Measurements from ENCODE around the gene KMT2A. TPM values are rescaled to one million over a fixed set of nuclear protein-coding genes. Genes with fewer than 3 reads are reported as not detected.

The KMT2A gene
- total and polyA plus RNA-seq, 10 of the 15 experiments (the other 5 are each of a cell fraction or from before 2014, with no cell fraction given), result 6.1 to 56.9 (median 25.4) TPM

GRCh38 chr11:118572061-118572980 lies 136.0 kb downstream of the KMT2A start, which contains the start of gene ARCN1 (continued):
- TF ChIP-seq, protein P1, sequence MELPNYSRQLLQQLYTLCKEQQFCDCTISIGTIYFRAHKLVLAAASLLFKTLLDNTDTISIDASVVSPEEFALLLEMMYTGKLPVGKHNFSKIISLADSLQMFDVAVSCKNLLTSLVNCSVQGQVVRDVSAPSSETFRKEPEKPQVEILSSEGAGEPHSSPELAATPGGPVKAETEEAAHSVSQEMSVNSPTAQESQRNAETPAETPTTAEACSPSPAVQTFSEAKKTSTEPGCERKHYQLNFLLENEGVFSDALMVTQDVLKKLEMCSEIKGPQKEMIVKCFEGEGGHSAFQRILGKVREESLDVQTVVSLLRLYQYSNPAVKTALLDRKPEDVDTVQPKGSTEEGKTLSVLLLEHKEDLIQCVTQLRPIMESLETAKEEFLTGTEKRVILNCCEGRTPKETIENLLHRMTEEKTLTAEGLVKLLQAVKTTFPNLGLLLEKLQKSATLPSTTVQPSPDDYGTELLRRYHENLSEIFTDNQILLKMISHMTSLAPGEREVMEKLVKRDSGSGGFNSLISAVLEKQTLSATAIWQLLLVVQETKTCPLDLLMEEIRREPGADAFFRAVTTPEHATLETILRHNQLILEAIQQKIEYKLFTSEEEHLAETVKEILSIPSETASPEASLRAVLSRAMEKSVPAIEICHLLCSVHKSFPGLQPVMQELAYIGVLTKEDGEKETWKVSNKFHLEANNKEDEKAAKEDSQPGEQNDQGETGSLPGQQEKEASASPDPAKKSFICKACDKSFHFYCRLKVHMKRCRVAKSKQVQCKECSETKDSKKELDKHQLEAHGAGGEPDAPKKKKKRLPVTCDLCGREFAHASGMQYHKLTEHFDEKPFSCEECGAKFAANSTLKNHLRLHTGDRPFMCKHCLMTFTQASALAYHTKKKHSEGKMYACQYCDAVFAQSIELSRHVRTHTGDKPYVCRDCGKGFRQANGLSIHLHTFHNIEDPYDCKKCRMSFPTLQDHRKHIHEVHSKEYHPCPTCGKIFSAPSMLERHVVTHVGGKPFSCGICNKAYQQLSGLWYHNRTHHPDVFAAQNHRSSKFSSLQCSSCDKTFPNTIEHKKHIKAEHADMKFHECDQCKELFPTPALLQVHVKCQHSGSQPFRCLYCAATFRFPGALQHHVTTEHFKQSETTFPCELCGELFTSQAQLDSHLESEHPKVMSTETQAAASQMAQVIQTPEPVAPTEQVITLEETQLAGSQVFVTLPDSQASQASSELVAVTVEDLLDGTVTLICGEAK (IDR thresholded peaks at IDR 0.05; ENCODE audit: borderline replicate concordance), result peak; percentile 58; the same call in 1 of the 2 replicates
- peak; percentile 68; the same call in 1 of the 2 replicates for TF ChIP-seq CBFB (IDR thresholded peaks at IDR 0.05; ENCODE audit: low read depth)
- no peak for TF ChIP-seq HDAC2 (IDR thresholded peaks at IDR 0.05)
- TF ChIP-seq IRF4 (IDR thresholded peaks at IDR 0.05; ENCODE audit: low read depth, low read length), result no peak
- TF ChIP-seq BCL3 (IDR thresholded peaks at IDR 0.05; ENCODE audit: borderline replicate concordance, insufficient read depth, low read depth, low read length, poor library complexity, severe bottlenecking), result no peak
- TF ChIP-seq CEBPZ (IDR thresholded peaks at IDR 0.05; ENCODE audit: low read depth, low read length), result no peak
- no peak for TF ChIP-seq MYB (IDR thresholded peaks at IDR 0.05; ENCODE audit: borderline replicate concordance, low read depth, low read length)
- TF ChIP-seq FOXK2 (IDR thresholded peaks at IDR 0.05), result no peak
- no peak for TF ChIP-seq NRF1 (conservative IDR thresholded peaks at IDR 0.05; ENCODE audit: low read depth, low read length)
- TF ChIP-seq, protein P2, sequence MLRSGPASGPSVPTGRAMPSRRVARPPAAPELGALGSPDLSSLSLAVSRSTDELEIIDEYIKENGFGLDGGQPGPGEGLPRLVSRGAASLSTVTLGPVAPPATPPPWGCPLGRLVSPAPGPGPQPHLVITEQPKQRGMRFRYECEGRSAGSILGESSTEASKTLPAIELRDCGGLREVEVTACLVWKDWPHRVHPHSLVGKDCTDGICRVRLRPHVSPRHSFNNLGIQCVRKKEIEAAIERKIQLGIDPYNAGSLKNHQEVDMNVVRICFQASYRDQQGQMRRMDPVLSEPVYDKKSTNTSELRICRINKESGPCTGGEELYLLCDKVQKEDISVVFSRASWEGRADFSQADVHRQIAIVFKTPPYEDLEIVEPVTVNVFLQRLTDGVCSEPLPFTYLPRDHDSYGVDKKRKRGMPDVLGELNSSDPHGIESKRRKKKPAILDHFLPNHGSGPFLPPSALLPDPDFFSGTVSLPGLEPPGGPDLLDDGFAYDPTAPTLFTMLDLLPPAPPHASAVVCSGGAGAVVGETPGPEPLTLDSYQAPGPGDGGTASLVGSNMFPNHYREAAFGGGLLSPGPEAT (IDR thresholded peaks at IDR 0.05; ENCODE audit: low read depth), result peak; percentile 20; the same call in 1 of the 2 replicates
- TF ChIP-seq, protein P3, sequence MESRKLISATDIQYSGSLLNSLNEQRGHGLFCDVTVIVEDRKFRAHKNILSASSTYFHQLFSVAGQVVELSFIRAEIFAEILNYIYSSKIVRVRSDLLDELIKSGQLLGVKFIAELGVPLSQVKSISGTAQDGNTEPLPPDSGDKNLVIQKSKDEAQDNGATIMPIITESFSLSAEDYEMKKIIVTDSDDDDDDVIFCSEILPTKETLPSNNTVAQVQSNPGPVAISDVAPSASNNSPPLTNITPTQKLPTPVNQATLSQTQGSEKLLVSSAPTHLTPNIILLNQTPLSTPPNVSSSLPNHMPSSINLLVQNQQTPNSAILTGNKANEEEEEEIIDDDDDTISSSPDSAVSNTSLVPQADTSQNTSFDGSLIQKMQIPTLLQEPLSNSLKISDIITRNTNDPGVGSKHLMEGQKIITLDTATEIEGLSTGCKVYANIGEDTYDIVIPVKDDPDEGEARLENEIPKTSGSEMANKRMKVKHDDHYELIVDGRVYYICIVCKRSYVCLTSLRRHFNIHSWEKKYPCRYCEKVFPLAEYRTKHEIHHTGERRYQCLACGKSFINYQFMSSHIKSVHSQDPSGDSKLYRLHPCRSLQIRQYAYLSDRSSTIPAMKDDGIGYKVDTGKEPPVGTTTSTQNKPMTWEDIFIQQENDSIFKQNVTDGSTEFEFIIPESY (IDR thresholded peaks at IDR 0.05), result no peak
- TF ChIP-seq STAT1 (conservative IDR thresholded peaks at IDR 0.05), result no peak; the same call in 1 of the 2 replicates
- no peak for TF ChIP-seq EZH2 (IDR thresholded peaks at IDR 0.05; ENCODE audit: borderline replicate concordance, control insufficient read depth, low read depth, low read length)
- peak; percentile 31 for TF ChIP-seq HDAC6 (IDR thresholded peaks at IDR 0.05; ENCODE audit: unreplicated experiment)
- TF ChIP-seq ZNF207 (IDR thresholded peaks at IDR 0.05; ENCODE audit: borderline replicate concordance), result no peak
- TF ChIP-seq DPF2 (IDR thresholded peaks at IDR 0.05), result 0 out of 2 replicates have a peak, but pooled peaks have one; percentile 16
